Measurements from ENCODE around the gene GRIA4. TPM values are rescaled to one million over a fixed set of nuclear protein-coding genes. Genes with fewer than 3 reads are reported as not detected.

GRIA4 gene
- total RNA-seq, 6 donors from 2014 or later = not detected

DNA sequence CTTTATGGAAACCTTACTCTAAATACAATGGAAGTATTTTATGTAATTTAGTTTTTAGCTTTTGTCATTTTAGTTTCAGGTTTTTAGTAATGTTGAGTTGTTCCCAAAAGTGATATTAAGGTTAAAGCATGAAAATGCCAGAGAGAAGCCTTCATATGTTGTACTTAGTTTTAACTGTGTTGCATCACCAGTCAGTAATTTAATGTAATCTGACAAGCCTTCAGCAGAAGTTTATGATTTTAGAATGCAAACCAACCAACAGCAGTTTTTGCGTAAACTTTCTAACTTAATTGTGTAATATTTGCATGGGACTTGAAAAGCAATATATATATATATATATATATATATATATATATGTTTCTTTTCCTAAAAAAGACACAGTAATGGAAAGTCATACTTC, 301.6 kb downstream of the GRIA4 start:
- Histone ChIP-seq H3K36me3 (no peaks in the 10 kb centered on the region), H3K27ac (no peak overlapping the region), H3K9me3 (no peaks in the 10 kb centered on the region), H3K4me3 (no peak overlapping the region), H3K27me3 (no peaks in the 10 kb centered on the region), H3K4me1 (no peaks in the 10 kb centered on the region)
- no peak for ATAC-seq (ENCODE audit: low FRiP score in 2 of 2)
- no peak for DNase-seq
- TF ChIP-seq EP300 (IDR thresholded peaks at IDR 0.05) (no peak), POLR2A (IDR thresholded peaks at IDR 0.05) (no peak), POLR2AphosphoS5 (IDR thresholded peaks at IDR 0.05) (no peak)
- TF ChIP-seq, protein P1, sequence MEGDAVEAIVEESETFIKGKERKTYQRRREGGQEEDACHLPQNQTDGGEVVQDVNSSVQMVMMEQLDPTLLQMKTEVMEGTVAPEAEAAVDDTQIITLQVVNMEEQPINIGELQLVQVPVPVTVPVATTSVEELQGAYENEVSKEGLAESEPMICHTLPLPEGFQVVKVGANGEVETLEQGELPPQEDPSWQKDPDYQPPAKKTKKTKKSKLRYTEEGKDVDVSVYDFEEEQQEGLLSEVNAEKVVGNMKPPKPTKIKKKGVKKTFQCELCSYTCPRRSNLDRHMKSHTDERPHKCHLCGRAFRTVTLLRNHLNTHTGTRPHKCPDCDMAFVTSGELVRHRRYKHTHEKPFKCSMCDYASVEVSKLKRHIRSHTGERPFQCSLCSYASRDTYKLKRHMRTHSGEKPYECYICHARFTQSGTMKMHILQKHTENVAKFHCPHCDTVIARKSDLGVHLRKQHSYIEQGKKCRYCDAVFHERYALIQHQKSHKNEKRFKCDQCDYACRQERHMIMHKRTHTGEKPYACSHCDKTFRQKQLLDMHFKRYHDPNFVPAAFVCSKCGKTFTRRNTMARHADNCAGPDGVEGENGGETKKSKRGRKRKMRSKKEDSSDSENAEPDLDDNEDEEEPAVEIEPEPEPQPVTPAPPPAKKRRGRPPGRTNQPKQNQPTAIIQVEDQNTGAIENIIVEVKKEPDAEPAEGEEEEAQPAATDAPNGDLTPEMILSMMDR (IDR thresholded peaks at IDR 0.05) = no peak
- 93 to 94% methylated on average over 1 of the region's 1 CpG for WGBS, 2 donors

DNA sequence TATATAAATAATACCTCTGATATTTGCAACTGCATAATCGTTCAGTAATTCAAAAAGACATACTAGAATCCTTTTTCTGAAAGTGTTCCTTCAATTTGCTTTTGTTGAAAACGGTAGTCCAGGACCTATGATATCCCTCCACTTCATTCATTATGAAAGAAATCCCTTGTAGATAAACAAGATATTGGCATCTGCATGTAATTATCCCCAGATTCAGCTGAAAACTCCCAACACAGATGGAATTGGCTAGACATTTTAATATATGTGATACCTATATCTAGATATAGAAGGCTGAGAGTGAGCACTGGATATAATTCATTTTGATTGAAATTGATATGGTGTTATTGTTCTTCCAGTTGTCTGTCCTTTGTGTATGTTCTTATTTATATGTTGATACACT, 302.8 kb downstream of the GRIA4 start:
- Histone ChIP-seq H3K4me1 (no peaks in the 10 kb centered on the region), H3K27ac (no peak overlapping the region), H3K4me3 (no peak overlapping the region), H3K36me3 (no peaks in the 10 kb centered on the region), H3K9me3 (no peaks in the 10 kb centered on the region), H3K27me3 (no peaks in the 10 kb centered on the region)
- TF ChIP-seq, protein P1 (IDR thresholded peaks at IDR 0.05) = no peak
- TF ChIP-seq EP300 (IDR thresholded peaks at IDR 0.05) (no peak), POLR2A (IDR thresholded peaks at IDR 0.05) (no peak), POLR2AphosphoS5 (IDR thresholded peaks at IDR 0.05) (no peak)
- DNase-seq (no peak), ATAC-seq (ENCODE audit: low FRiP score in 2 of 2) (no peak)
- WGBS, 2 donors = 74 to 81% methylated on average over 2 of the region's 2 CpGs

DNA sequence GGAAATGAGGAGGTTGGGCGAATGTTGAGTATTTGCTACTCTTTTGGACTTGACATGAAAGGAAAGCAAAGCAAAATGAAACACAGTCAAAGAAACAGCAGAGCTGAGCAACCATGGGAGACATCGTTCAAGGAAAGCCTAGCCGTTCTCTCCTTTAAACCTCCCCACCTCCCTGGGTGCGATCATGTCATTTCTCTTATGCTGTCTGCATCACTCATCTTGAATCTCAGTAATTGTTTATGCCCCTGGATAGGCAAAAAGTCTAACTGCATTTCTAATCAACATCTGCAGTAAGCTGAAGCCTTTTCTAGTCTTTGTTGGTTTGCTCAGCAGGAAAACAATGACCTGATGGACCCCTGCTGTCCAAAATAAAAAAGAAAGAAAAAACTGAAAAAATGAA, 305.1 kb downstream of the GRIA4 start:
- ATAC-seq (ENCODE audit: low FRiP score in 2 of 2) (no peak), DNase-seq (no peak)
- WGBS, 2 donors = 72% methylated on average over 4 of the region's 4 CpGs
- TF ChIP-seq POLR2A (IDR thresholded peaks at IDR 0.05) = no peak
- no peak for TF ChIP-seq POLR2AphosphoS5 (IDR thresholded peaks at IDR 0.05)
- TF ChIP-seq, protein P1 (IDR thresholded peaks at IDR 0.05) = no peak
- no peak for TF ChIP-seq EP300 (IDR thresholded peaks at IDR 0.05)
- Histone ChIP-seq H3K4me3 (no peak overlapping the region), H3K36me3 (no peaks in the 10 kb centered on the region), H3K27ac (no peak overlapping the region), H3K4me1 (no peaks in the 10 kb centered on the region), H3K9me3 (no peaks in the 10 kb centered on the region), H3K27me3 (no peaks in the 10 kb centered on the region)

DNA sequence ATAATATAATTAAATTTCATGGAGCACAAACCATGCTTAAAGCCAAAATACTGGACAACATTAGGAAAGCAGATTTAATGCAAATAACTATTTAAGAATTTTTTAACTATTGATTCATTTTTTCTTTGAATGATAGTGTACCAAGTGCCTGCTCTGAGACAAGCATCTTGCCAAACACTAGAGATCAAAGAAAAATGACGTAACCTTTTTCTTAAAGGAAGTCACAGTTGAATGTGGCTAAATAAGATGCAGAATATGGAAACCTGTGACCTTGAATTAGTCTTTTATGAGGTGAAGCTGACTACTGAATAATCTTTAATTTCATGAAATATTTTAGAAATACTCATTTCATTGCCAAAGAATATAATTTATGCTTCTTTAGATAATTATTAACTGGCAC, 308.2 kb downstream of the GRIA4 start:
- Histone ChIP-seq H3K4me1 (no peaks in the 10 kb centered on the region), H3K36me3 (no peaks in the 10 kb centered on the region), H3K27me3 (no peaks in the 10 kb centered on the region), H3K9me3 (no peaks in the 10 kb centered on the region), H3K27ac (no peak overlapping the region), H3K4me3 (no peak overlapping the region)
- TF ChIP-seq POLR2AphosphoS5 (IDR thresholded peaks at IDR 0.05) (no peak), POLR2A (IDR thresholded peaks at IDR 0.05) (no peak), EP300 (IDR thresholded peaks at IDR 0.05) (no peak)
- TF ChIP-seq, protein P1 (IDR thresholded peaks at IDR 0.05) = no peak
- DNase-seq (no peak), ATAC-seq (ENCODE audit: low FRiP score in 2 of 2) (no peak)
- WGBS, 2 donors = 48 to 63% methylated on average over 1 of the region's 1 CpG

DNA sequence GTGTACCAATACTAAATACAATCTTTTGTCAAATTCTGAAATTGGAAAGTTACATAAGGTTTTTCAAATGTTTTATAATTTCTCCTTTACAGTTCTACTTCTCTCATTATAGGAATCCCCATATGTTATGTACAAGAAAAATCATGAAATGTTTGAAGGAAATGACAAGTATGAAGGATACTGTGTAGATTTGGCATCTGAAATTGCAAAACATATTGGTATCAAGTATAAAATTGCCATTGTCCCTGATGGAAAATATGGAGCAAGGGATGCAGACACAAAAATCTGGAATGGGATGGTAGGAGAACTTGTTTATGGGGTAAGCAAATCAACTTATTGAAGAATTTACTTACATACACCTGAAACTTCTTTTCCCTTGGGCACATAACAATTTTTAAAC, 308.7 kb downstream of the GRIA4 start:
- Histone ChIP-seq H3K27ac (no peak overlapping the region), H3K36me3 (no peaks in the 10 kb centered on the region), H3K4me1 (no peaks in the 10 kb centered on the region), H3K9me3 (no peaks in the 10 kb centered on the region), H3K27me3 (no peaks in the 10 kb centered on the region), H3K4me3 (no peak overlapping the region)
- ATAC-seq (ENCODE audit: low FRiP score in 2 of 2) = no peak
- DNase-seq = no peak
- TF ChIP-seq POLR2A (IDR thresholded peaks at IDR 0.05) (no peak), EP300 (IDR thresholded peaks at IDR 0.05) (no peak), POLR2AphosphoS5 (IDR thresholded peaks at IDR 0.05) (no peak)
- TF ChIP-seq, protein P1 (IDR thresholded peaks at IDR 0.05) = no peak

Data from upper lobe of left lung (tissue), 6 donors.